Parathyroid adenoma (tissue), 2 donors: ENCODE data around the gene MAP2K5.

Experiments used
- H2AFZ ChIP-seq: fragments of 300-600 bp; sonication (generic); one replicate; pipeline ENCODE4 v1.7.0; 2017; ENCODE audit warnings: antibody characterized with exemption, mild to moderate bottlenecking
- H3K27ac ChIP-seq: fragments of 300-600 bp; sonication (generic); one replicate; pipeline ENCODE4 v1.7.0; 2017
- H3K27me3 ChIP-seq: fragments of 300-600 bp; sonication (generic); one replicate; pipeline ENCODE4 v1.7.0; 2017; ENCODE audit warnings: low read length; ENCODE audit not compliant: control insufficient read depth, insufficient read depth
- H3K36me3 ChIP-seq: fragments of 300-600 bp; sonication (generic); one replicate; pipeline ENCODE4 v1.7.0; 2017; ENCODE audit warnings: low read length; ENCODE audit not compliant: control insufficient read depth, insufficient read depth
- H3K4me1 ChIP-seq: fragments of 300-600 bp; sonication (generic); one replicate; pipeline ENCODE4 v1.7.0; 2017; ENCODE audit warnings: control low read depth
- H3K4me2 ChIP-seq: fragments of 300-600 bp; sonication (generic); one replicate; pipeline ENCODE4 v1.7.0; 2017; ENCODE audit warnings: low read length
- H3K4me3 ChIP-seq: fragments of 300-600 bp; sonication (generic); one replicate; pipeline ENCODE4 v1.7.0; 2017; ENCODE audit warnings: low read depth, low read length
- H3K79me2 ChIP-seq: fragments of 300-600 bp; sonication (generic); one replicate; pipeline ENCODE4 v1.7.0; 2017; ENCODE audit warnings: control low read depth
- H3K9ac ChIP-seq: fragments of 300-600 bp; sonication (generic); one replicate; pipeline ENCODE4 v1.7.0; 2017; ENCODE audit warnings: mild to moderate bottlenecking
- H3K9me3 ChIP-seq: fragments of 300-600 bp; sonication (generic); one replicate; pipeline ENCODE4 v1.7.0; 2017; ENCODE audit warnings: low read length; ENCODE audit not compliant: control insufficient read depth
- TF ChIP-seq, protein P1 (sequence below): fragments of 300-600 bp; sonication (generic); IDR thresholded peaks from one replicate; pipeline ENCODE4 v1.7.0; 2017; ENCODE audit warnings: antibody characterized with exemption, mild to moderate bottlenecking
- donor health status: primary hyperparathyroidism.

The MAP2K5 gene

DNA sequence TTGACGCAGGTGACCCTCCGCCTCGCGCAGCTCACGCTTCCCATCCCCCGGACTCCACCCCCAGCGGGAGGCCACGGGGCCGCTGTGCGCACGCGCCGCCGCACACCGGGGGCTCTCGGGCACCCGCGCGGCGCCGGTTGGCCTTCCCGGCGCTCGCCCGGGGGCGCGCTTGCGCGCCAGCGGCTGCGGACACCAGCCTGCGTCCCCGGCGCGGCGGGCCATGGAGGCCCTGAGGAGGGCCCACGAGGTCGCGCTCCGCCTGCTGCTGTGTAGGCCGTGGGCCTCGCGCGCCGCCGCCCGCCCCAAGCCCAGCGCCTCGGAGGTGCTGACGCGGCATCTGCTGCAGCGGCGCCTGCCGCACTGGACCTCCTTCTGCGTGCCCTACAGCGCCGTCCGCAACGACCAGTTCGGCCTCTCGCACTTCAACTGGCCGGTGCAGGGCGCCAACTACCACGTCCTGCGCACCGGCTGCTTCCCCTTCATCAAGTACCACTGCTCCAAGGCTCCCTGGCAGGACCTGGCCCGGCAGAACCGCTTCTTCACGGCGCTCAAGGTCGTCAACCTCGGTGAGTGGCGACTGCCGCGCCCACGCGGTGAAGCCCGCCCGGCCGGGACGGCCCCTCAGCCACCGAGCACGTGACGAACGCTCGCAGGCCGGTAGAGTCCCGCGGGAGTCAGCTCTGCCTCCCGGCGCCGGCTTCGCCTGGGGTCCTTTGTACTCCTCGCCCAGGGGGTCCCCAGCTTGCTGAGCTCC lies 21.3 kb upstream of the MAP2K5 start, which contains the start of gene C15orf61:
TSS of gene C15orf61 (plus strand) at position 103 of the 754 bp plus-strand sequence. CDS start at position 221, 118 bp downstream.
- Histone ChIP-seq H3K4me3 (peak within 1 kb of the TSS; percentile 88), H3K4me2 (peak within 1 kb of the TSS; percentile 83), H3K9me3 (no peaks in the 10 kb centered on the region), H3K36me3 (no peaks in the 10 kb centered on the region), H3K27me3 (no peaks in the 10 kb centered on the region), H3K9ac (peak within 1 kb of the TSS; percentile 84), H3K27ac (peak within 1 kb of the TSS; percentile 94), H2AFZ (peak within 1 kb of the TSS; percentile 91), H3K79me2 (peaks cover 2% of the 10 kb centered on the region), H3K4me1 (no peaks in the 10 kb centered on the region)
- TF ChIP-seq, protein P1, sequence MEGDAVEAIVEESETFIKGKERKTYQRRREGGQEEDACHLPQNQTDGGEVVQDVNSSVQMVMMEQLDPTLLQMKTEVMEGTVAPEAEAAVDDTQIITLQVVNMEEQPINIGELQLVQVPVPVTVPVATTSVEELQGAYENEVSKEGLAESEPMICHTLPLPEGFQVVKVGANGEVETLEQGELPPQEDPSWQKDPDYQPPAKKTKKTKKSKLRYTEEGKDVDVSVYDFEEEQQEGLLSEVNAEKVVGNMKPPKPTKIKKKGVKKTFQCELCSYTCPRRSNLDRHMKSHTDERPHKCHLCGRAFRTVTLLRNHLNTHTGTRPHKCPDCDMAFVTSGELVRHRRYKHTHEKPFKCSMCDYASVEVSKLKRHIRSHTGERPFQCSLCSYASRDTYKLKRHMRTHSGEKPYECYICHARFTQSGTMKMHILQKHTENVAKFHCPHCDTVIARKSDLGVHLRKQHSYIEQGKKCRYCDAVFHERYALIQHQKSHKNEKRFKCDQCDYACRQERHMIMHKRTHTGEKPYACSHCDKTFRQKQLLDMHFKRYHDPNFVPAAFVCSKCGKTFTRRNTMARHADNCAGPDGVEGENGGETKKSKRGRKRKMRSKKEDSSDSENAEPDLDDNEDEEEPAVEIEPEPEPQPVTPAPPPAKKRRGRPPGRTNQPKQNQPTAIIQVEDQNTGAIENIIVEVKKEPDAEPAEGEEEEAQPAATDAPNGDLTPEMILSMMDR: peak; percentile 5

DNA sequence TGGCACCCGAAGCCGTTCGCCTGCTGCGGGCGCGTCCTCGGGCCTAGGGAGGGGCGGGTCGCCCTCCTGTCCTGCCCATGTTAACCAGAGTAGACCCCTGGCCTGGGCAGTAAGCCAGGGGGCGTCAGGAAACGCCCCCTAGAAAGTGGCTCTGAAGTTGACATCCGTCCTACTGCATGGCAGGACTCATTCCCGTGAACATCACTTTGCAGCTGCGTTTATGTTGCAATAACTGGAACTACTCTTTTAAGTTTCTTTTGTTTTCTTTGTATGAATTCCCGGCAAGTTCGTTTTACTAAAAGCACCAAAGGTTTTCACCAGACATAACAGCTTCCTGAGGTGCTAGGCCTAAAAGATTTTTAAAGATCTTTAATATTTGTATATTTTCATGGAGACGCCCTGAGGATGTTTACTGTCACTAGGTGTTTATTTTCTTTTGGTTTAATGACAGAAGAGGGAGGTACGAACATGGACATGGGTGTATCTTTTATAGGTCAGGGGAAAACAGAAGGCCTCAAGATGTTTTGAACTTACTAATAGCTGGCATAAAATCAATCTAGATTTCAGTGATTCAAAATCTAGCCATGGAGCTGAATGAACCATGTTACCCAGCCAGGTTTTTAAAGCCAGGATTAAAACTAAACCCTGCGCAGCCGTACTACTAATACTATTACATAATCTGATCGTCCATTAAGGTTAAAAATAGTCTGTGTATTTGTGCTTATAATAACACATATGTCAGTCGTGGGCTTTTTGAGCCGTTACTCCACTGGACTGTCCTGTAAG lies 20.5 kb upstream of the MAP2K5 start:
- H2AFZ ChIP-seq: peak overlapping the region; percentile 87
- peaks cover 2% of the 10 kb centered on the region for H3K79me2 ChIP-seq
- peak overlapping the region; percentile 94 for H3K27ac ChIP-seq
- peak overlapping the region; percentile 83 for H3K4me2 ChIP-seq
- peak overlapping the region; percentile 84 for H3K9ac ChIP-seq
- no peaks in the 10 kb centered on the region for H3K36me3 ChIP-seq
- peak overlapping the region; percentile 88 for H3K4me3 ChIP-seq
- H3K9me3 ChIP-seq: no peaks in the 10 kb centered on the region
- H3K27me3 ChIP-seq: no peaks in the 10 kb centered on the region
- TF ChIP-seq, protein P1: no peak
- no peaks in the 10 kb centered on the region for H3K4me1 ChIP-seq

DNA sequence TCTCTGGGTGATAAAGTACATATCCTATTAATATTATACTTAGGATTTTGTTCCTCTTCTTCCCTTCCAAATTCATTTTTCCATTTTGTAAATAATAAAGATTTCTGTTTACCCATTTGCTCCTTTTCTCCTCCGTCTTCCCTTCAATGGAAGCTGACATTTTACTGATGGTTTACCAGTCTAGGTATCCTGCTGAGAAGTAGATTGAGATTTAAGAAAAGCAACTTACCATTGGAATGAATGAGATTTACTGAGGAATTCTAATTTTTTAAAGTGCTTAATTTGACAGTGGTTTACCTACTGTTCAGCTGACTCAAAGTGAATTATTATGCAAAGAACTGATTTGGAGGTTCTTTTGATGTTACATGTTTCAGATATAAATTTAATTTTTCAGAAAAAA lies 19.2 kb upstream of the MAP2K5 start:
- Histone ChIP-seq H3K4me3 (no peak overlapping the region), H3K27ac (no peak overlapping the region), H3K9me3 (no peaks in the 10 kb centered on the region), H3K79me2 (peaks cover 2% of the 10 kb centered on the region), H3K9ac (no peak overlapping the region), H3K4me1 (peaks cover 2% of the 10 kb centered on the region), H2AFZ (no peak overlapping the region), H3K4me2 (peak overlapping the region; percentile 83), H3K27me3 (no peaks in the 10 kb centered on the region), H3K36me3 (no peaks in the 10 kb centered on the region)
- TF ChIP-seq, protein P1: no peak

DNA sequence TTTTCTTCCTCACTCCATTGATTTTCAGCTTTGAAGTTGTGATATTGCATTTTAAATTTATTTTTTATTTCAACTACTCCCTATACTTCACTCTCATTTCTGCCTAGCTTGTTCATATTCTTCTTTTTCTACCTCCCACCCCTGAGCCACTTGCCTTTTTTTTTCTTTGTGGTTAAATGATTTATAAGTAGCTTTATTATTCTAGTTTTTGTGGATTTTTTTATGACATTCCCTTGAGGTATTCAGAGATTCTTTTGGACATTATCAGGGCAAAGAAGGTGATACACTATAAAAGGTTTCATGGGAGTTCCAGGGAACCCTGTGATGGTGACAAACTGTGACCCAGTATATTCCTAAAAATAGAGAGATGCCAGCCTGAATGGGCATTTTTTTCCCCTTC lies 18.3 kb upstream of the MAP2K5 start:
- Histone ChIP-seq H3K27me3 (no peaks in the 10 kb centered on the region), H3K4me2 (peak overlapping the region; percentile 20), H3K9ac (no peak overlapping the region), H3K27ac (no peak overlapping the region), H3K9me3 (no peaks in the 10 kb centered on the region), H3K79me2 (peaks cover 2% of the 10 kb centered on the region), H3K4me1 (peaks cover 4% of the 10 kb centered on the region), H2AFZ (no peak overlapping the region), H3K36me3 (no peaks in the 10 kb centered on the region), H3K4me3 (no peak overlapping the region)
- TF ChIP-seq, protein P1: no peak
